ENCODE data around the gene MYLK4. TPM values are rescaled to one million over a fixed set of nuclear protein-coding genes. Genes with fewer than 3 reads are reported as not detected.

The MYLK4 gene
- total RNA-seq, 2 donors from 2014 or later, result 0.68 to 2.0 TPM

GRCh38 chr6:2719093-2719455 is 31.6 kb downstream of the MYLK4 start:
- H3K4me3 ChIP-seq, result no peak overlapping the region
- ATAC-seq (ENCODE audit: insufficient number of reproducible peaks, low FRiP score, low read depth) (no peak), DNase-seq (ENCODE audit: low spot score) (no peak)
- no peaks in the 10 kb centered on the region for H3K27me3 ChIP-seq (replicated peaks; ENCODE audit: insufficient read depth)
- H3K4me1 ChIP-seq (ENCODE audit: control insufficient read depth in 1 of 2, low read depth in 2 of 2), result no peaks in the 10 kb centered on the region
- no peaks in the 10 kb centered on the region for H3K9me3 ChIP-seq
- no peak for TF ChIP-seq CTCF (IDR thresholded peaks at IDR 0.05)
- H3K36me3 ChIP-seq, result no peaks in the 10 kb centered on the region
- no peak overlapping the region for H3K27ac ChIP-seq

DNA sequence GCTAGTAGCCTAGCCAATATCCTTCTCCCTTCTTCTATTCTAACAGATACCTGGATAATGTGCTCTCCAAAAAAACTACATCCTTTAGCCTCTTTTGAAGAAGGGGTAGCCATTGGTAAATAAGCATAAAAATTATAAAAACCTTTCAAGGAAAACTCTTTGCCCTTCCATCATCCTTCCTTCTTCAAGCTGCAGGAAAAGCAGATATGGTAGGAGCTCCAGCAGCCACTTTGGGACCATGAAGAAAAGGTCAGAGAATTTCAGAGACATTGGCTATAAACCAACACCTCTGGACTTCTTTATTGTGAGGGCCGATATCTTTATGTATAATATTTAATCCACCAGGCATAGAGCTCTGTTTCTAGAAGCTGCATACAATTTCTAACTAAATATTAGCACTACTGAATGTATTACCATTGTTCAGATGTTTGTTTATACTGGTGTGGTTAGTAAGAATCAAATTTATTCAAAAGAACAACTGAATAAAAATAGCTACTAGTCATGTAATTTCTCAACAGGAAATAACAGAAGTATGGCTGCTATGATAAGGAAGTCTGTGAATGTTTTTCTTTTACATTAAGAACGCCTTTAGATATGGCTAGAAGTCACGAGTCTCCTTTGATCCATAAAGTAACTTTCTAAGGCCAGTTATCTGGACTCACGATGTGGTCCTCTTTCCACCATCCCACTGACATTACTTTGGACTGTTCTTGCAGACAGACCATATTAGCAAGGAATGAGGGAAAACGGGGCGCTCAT is 32.2 kb downstream of the MYLK4 start:
- H3K27me3 ChIP-seq (replicated peaks; ENCODE audit: insufficient read depth), result no peaks in the 10 kb centered on the region
- H3K27ac ChIP-seq, result no peak overlapping the region
- no peaks in the 10 kb centered on the region for H3K9me3 ChIP-seq
- ATAC-seq (ENCODE audit: insufficient number of reproducible peaks, low FRiP score, low read depth) (no peak), DNase-seq (ENCODE audit: low spot score) (no peak)
- H3K36me3 ChIP-seq, result no peaks in the 10 kb centered on the region
- H3K4me3 ChIP-seq, result no peak overlapping the region
- TF ChIP-seq CTCF (IDR thresholded peaks at IDR 0.05), result no peak
- H3K4me1 ChIP-seq (ENCODE audit: control insufficient read depth in 1 of 2, low read depth in 2 of 2), result no peaks in the 10 kb centered on the region

DNA sequence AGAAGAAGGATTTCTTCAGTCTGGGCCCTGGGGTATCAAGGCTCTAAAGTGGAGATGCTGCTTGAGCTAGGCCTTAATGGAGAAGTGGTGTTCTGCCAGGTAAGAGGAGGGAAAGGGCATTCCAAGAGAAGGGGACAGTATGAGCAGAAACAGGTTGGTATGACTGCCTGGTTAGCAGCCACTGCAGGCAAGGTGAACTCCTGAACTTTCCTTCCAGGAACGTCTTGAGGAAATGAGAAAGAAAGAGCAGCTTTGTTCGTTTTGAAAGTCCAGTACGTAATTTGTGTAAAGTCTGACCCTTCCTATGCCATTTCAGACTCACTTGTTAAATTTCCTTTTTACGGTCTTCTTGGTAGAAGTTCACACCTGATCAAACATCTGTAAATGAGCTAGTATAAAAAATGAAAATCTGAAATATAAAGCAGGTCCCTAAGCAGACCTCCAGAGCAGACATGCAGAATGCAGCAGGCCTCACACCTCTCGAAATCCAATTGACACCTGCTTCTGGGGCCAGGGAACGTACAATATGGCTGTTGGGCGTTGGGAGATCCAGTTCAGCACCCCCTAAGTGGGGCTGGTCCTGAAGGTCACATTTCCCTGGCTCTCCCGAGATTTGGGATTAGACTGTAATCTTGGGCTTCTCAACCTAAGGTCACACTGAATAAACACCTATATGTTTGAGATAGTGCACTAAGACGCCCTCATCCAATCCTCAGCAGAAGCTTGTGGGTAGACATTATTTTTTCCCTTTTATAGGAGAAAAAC is 33.6 kb downstream of the MYLK4 start:
- no peak for DNase-seq (ENCODE audit: low spot score)
- no peak for ATAC-seq (ENCODE audit: insufficient number of reproducible peaks, low FRiP score, low read depth)
- H3K27ac ChIP-seq, result no peak overlapping the region
- H3K9me3 ChIP-seq, result no peaks in the 10 kb centered on the region
- H3K36me3 ChIP-seq, result no peaks in the 10 kb centered on the region
- TF ChIP-seq CTCF (IDR thresholded peaks at IDR 0.05), result no peak
- no peaks in the 10 kb centered on the region for H3K27me3 ChIP-seq (replicated peaks; ENCODE audit: insufficient read depth)
- H3K4me3 ChIP-seq, result no peak overlapping the region
- no peaks in the 10 kb centered on the region for H3K4me1 ChIP-seq (ENCODE audit: control insufficient read depth in 1 of 2, low read depth in 2 of 2)

GRCh38 chr6:2715737-2716136 is 35.0 kb downstream of the MYLK4 start:
- no peaks in the 10 kb centered on the region for H3K36me3 ChIP-seq
- no peak for TF ChIP-seq CTCF (IDR thresholded peaks at IDR 0.05)
- H3K4me1 ChIP-seq (ENCODE audit: control insufficient read depth in 1 of 2, low read depth in 2 of 2), result no peaks in the 10 kb centered on the region
- H3K4me3 ChIP-seq, result no peak overlapping the region
- H3K27ac ChIP-seq, result no peak overlapping the region
- H3K27me3 ChIP-seq (replicated peaks; ENCODE audit: insufficient read depth), result no peaks in the 10 kb centered on the region
- ATAC-seq (ENCODE audit: insufficient number of reproducible peaks, low FRiP score, low read depth), result no peak
- no peak for DNase-seq (ENCODE audit: low spot score)
- H3K9me3 ChIP-seq, result peaks cover 2% of the 10 kb centered on the region

DNA sequence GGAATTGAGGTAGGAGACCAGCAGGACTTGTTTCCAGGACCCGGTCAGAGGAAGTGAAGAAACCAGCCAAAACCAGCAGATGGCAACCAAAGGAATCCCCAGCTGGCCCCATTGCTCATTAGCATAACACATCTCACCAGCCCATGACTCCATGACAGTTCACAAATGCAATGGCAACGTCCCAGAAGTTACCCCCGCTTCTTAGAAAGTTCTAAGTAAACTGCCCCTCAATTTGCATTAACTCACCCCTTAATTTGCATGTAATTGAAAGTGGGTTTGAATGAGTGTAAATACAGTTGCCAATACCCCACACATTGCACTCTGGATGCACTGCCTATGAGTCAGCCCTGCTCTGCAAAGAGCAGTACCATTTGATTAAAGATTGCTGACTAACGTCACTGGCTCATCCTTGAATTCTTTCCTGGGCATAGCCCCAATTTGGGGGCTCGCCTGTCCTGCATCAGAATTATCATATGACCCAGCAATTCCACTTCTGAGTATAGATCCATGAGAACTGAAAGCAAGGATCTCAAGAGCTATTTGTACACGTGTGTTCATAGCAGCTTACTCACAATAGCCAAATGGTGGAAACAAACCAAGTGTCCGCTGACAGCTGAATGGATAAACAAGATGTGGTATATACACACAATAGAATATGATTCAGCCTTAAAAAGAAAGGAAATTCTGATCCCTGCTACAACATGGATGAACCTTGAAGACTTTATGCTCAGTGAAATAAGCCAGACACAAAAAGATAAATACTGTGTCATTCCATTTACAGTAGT is 36.4 kb downstream of the MYLK4 start:
- TF ChIP-seq CTCF (IDR thresholded peaks at IDR 0.05), result no peak
- no peaks in the 10 kb centered on the region for H3K36me3 ChIP-seq
- H3K27ac ChIP-seq, result no peak overlapping the region
- no peaks in the 10 kb centered on the region for H3K4me1 ChIP-seq (ENCODE audit: control insufficient read depth in 1 of 2, low read depth in 2 of 2)
- no peaks in the 10 kb centered on the region for H3K27me3 ChIP-seq (replicated peaks; ENCODE audit: insufficient read depth)
- DNase-seq (ENCODE audit: low spot score) (no peak), ATAC-seq (ENCODE audit: insufficient number of reproducible peaks, low FRiP score, low read depth) (no peak)
- peaks cover 7% of the 10 kb centered on the region for H3K9me3 ChIP-seq
- no peak overlapping the region for H3K4me3 ChIP-seq
